K562 (cell line): Measurements from ENCODE around the gene C4A. TPM values are rescaled to one million over a fixed set of nuclear protein-coding genes. Genes with fewer than 3 reads are reported as not detected.
A peak's percentile ranks its signal among the peaks of the same experiment; 100 is the strongest.

ENCODE experiments used
- ATAC-seq: fragments of 200-7000 bp; cut with Tn5 transposase; 3 replicates; pipeline ENCODE4 v1.9.1; 2020; ENCODE audit warnings: moderate library complexity
- BruUV-seq: library from RNA; stranded (reverse); fragments of 400-500 nt; replicated peaks from 2 replicates; lab custom pipeline; 2021; lab: Mats Ljungman, UMichigan
- CTCF ChIA-PET: fragments of 300-600 bp; formaldehyde crosslinking; extraction: SDS; loops from one replicate; lab custom pipeline; 2021; ENCODE audit warnings: low intra/inter-chr PET ratio; lab: Yijun Ruan, JAX
- POLR2A ChIA-PET: fragments of 300-600, 350-650 bp; sonication (Branson Sonifier 250); formaldehyde crosslinking; extraction: SDS; loops from one replicate; lab custom pipeline; 2021; ENCODE audit warnings: antibody characterized with exemption, inconsistent platforms; lab: Yijun Ruan, JAX
- DNase-seq, 4 experiments: peaks; one replicate each; pipeline versions ENCODE4 v3.0.0 to v3.0.0-alpha.2; 2011 to 2018; ENCODE audit warnings: low spot score in 3 of 4, mixed read lengths in 3 of 4; ENCODE audit errors: extremely low read depth in 1 of 4
- FAIRE-seq: peaks from 2 replicates; lab custom pipeline; 2011; peaks lifted over from hg19 to GRCh38; lab: Jason Lieb, UNC
- H2AFZ ChIP-seq: 2 replicates; pipeline ENCODE4 v1.6.0; 2011; ENCODE audit warnings: low read depth, low read length, control low read depth, inconsistent platforms
- H3K27ac ChIP-seq: fragments of 200-600 bp; 3 replicates; pipeline ENCODE4 v1.8.0; 2011; ENCODE audit warnings: low read depth, mild to moderate bottlenecking, control low read depth, inconsistent platforms, low read length, moderate library complexity, mixed read lengths; ENCODE audit errors: extremely low read depth
- H3K27me3 ChIP-seq, 2 experiments: fragments of 300-600 bp in 1 of 2; 2 replicates in 1 of 2; 3 replicates in 1 of 2; pipeline versions ENCODE4 v1.6.0 to v1.8.0; 2011; ENCODE audit warnings: inconsistent platforms in 2 of 2, low read length in 2 of 2, mild to moderate bottlenecking in 1 of 2, mixed read lengths in 1 of 2, moderate library complexity in 1 of 2; ENCODE audit not compliant: control insufficient read depth in 2 of 2, insufficient read depth in 2 of 2
- H3K36me3 ChIP-seq: fragments of 300-600 bp; 3 replicates; pipeline ENCODE4 v1.8.0; 2011; ENCODE audit warnings: mild to moderate bottlenecking, low read length, inconsistent platforms; ENCODE audit not compliant: control insufficient read depth, insufficient read depth
- H3K4me1 ChIP-seq, 2 experiments: fragments of 200-600 bp in 1 of 2; replicated peaks in 1 of 2; 2 replicates in 1 of 2; 3 replicates in 1 of 2; pipeline versions ENCODE4 v1.5.1 to v1.8.0; 2011; ENCODE audit warnings: inconsistent platforms in 2 of 2, low read length in 2 of 2, mild to moderate bottlenecking in 1 of 2, mixed read lengths in 1 of 2, moderate library complexity in 1 of 2; ENCODE audit not compliant: control insufficient read depth in 2 of 2, insufficient read depth in 2 of 2
- H3K4me2 ChIP-seq: 2 replicates; pipeline ENCODE4 v1.6.1; 2011; ENCODE audit warnings: low read length, control low read depth, inconsistent platforms, mixed read lengths; ENCODE audit not compliant: insufficient read depth
- H3K4me3 ChIP-seq: fragments of 200-600 bp; sonication (generic), shearing (Covaris generic); 2 replicates; pipeline ENCODE4 v1.5.1; 2016; ENCODE audit warnings: control low read depth, inconsistent platforms
- H3K79me2 ChIP-seq: fragments of 200-600 bp; 3 replicates; pipeline ENCODE4 v1.8.0; 2011; ENCODE audit warnings: low read length, inconsistent platforms; ENCODE audit not compliant: control insufficient read depth, insufficient read depth
- H3K9ac ChIP-seq, 2 experiments: 2 replicates each; pipeline versions ENCODE4 v1.6.0 to v1.6.1; 2011; ENCODE audit warnings: low read depth in 2 of 2, low read length in 2 of 2, control low read depth in 1 of 2, inconsistent platforms in 1 of 2, mild to moderate bottlenecking in 1 of 2, mixed read lengths in 1 of 2; ENCODE audit not compliant: insufficient read depth in 1 of 2
- H3K9me1 ChIP-seq: one replicate; pipeline ENCODE4 v1.6.0; 2011; ENCODE audit warnings: inconsistent platforms, mild to moderate bottlenecking, low read length, moderate library complexity; ENCODE audit not compliant: control insufficient read depth, insufficient read depth
- H3K9me3 ChIP-seq: replicated peaks from 2 replicates; pipeline ENCODE4 v1.5.1; 2011; ENCODE audit warnings: low read depth, low read length, inconsistent platforms; ENCODE audit not compliant: control insufficient read depth, insufficient read depth
- H4K20me1 ChIP-seq: replicated peaks from 2 replicates; pipeline ENCODE4 v1.6.1; 2011; ENCODE audit warnings: low read length, inconsistent platforms, mixed read lengths; ENCODE audit not compliant: control insufficient read depth, insufficient read depth
- ARID1B ChIP-seq: fragments of 450-650 bp; IDR thresholded peaks from 2 replicates; pipeline ENCODE4 v1.6.1; 2016; ENCODE audit warnings: antibody characterized with exemption, mild to moderate bottlenecking, inconsistent platforms
- C11orf30 ChIP-seq: fragments of 450-650 bp; IDR thresholded peaks from 2 replicates; pipeline ENCODE4 v1.6.1; 2016; ENCODE audit warnings: low read depth, mild to moderate bottlenecking
- GATAD2B ChIP-seq: fragments of 450-650 bp; IDR thresholded peaks from 2 replicates; pipeline ENCODE4 v1.6.1; 2017; ENCODE audit warnings: mild to moderate bottlenecking, borderline replicate concordance
- IFI16 ChIP-seq: fragments of 250-450 bp; sonication (Bioruptor Pico); IDR thresholded peaks from 2 replicates; pipeline ENCODE4 v2.1.2; 2022; ENCODE audit warnings: mild to moderate bottlenecking, inconsistent platforms
- KHSRP ChIP-seq: fragments of 450-650 bp; IDR thresholded peaks from 2 replicates; pipeline ENCODE4 v1.6.1; 2017
- MAZ ChIP-seq, 2 experiments: fragments of 450-650 bp in 1 of 2; sonication (generic) in 1 of 2; formaldehyde crosslinking; IDR thresholded peaks in 1 of 2; conservative IDR thresholded peaks in 1 of 2; 2 replicates each; pipeline versions ENCODE4 v1.4.0 to v1.5.0; 2020; ENCODE audit warnings: mild to moderate bottlenecking in 1 of 2, missing genetic modification reagents in 1 of 2
- MEIS2 ChIP-seq: fragments of 450-650 bp; IDR thresholded peaks from 2 replicates; pipeline ENCODE4 v1.6.1; 2014; ENCODE audit warnings: mild to moderate bottlenecking; ENCODE audit not compliant: partially characterized antibody
- PURB ChIP-seq: sonication (generic); formaldehyde crosslinking; IDR thresholded peaks from 2 replicates; pipeline ENCODE4 v1.9.0; 2021; ENCODE audit warnings: low read depth, mild to moderate bottlenecking, missing genetic modification reagents
- SMAD1 ChIP-seq: fragments of 150-350 bp; IDR thresholded peaks from 2 replicates; pipeline ENCODE4 v1.6.1; 2014; ENCODE audit warnings: low read length, low read depth; ENCODE audit not compliant: partially characterized antibody
- TBL1XR1 ChIP-seq, 2 experiments: IDR thresholded peaks; 2 replicates each; pipeline ENCODE4 v1.6.1; 2012; ENCODE audit warnings: improper control_type of control experiment in 2 of 2, low read length in 2 of 2, mild to moderate bottlenecking in 1 of 2
- TEAD2 ChIP-seq: fragments of 450-650 bp; IDR thresholded peaks from 2 replicates; pipeline ENCODE4 v1.6.1; 2016; ENCODE audit warnings: missing genetic modification characterization, control low read depth, missing compliant biosample characterization
- XRCC4 ChIP-seq: IDR thresholded peaks from one replicate; pipeline ENCODE4 v1.6.1; 2011; ENCODE audit not compliant: insufficient read depth, insufficient read length; ENCODE audit errors: extremely low read depth
- ZNF79 ChIP-seq: fragments of 250-450 bp; sonication (Bioruptor Pico); IDR thresholded peaks from 2 replicates; pipeline ENCODE4 v1.4.0; 2020; ENCODE audit warnings: low read depth, mild to moderate bottlenecking, moderate library complexity
- WGBS: fragments of 100-300 bp; shearing (Covaris generic); methylation state at CpG from one replicate; pipeline ENCODE4 v1.1.6; 2016; ENCODE audit warnings: low coverage, mixed read lengths; ENCODE audit not compliant: insufficient coverage; ENCODE audit errors: missing lambda C conversion rate; 5-methylcytosine and 5-hydroxymethylcytosine counted together
- in situ Hi-C: fragments of 300-500 bp; cut with MboI; formaldehyde crosslinking; loops from 4 replicates; pipeline ENCODE4 v1.15.0; 2018; ENCODE audit warnings: inconsistent platforms, mixed read lengths
- intact Hi-C: fragments of 100-400 bp; cut with micrococcal nuclease; formaldehyde crosslinking; loops from 2 replicates; pipeline ENCODE4 v1.14.2; 2022
- polyA plus RNA-seq, 8 experiments: library from polyadenylated mRNA; depleted of rRNA in 4 of 8; stranded (reverse) in 5 of 8; unstranded in 3 of 8; fragments of >200 nt; fragmentation: Nextera tagmentation in 2 of 8; fragmentation: Illumina TruSeq in 1 of 8; extraction: Ambion mirVana in 2 of 8; extraction: Trizol in 1 of 8; gene quantifications; 2 replicates each; pipeline versions ENCODE4 v1.2.1 to v1.2.3, GENCODE V29; 2011 to 2014; ENCODE audit warnings: inconsistent platforms in 1 of 8, missing spikeins in 1 of 8
- total RNA-seq, 7 experiments: library from RNA; depleted of rRNA in 6 of 7; stranded (reverse); fragments of >200 nt in 6 of 7; fragmentation: Illumina TruSeq in 2 of 7; extraction: Trizol in 2 of 7; gene quantifications; 2 replicates each; pipeline versions ENCODE4 v1.2.1 to v1.2.3, GENCODE V29; 2011 to 2021; ENCODE audit warnings: low replicate concordance in 1 of 7
- TF ChIP-seq, protein P1 (sequence below): fragments of 450-650 bp; IDR thresholded peaks from 2 replicates; pipeline ENCODE4 v1.6.1; 2016; ENCODE audit warnings: borderline replicate concordance
- TF ChIP-seq, protein P2 (sequence below): IDR thresholded peaks from 2 replicates; pipeline ENCODE4 v1.6.1; 2011; ENCODE audit warnings: borderline replicate concordance, low read depth, mild to moderate bottlenecking, moderate library complexity, low read length; ENCODE audit not compliant: insufficient read depth, poor library complexity, severe bottlenecking

Gene C4A
- total and polyA plus RNA-seq, 9 of the 15 experiments (the other 6 are each of a cell fraction or from before 2014, with no cell fraction given) = 0.27 to 7.6 (median 5.0) TPM

DNA sequence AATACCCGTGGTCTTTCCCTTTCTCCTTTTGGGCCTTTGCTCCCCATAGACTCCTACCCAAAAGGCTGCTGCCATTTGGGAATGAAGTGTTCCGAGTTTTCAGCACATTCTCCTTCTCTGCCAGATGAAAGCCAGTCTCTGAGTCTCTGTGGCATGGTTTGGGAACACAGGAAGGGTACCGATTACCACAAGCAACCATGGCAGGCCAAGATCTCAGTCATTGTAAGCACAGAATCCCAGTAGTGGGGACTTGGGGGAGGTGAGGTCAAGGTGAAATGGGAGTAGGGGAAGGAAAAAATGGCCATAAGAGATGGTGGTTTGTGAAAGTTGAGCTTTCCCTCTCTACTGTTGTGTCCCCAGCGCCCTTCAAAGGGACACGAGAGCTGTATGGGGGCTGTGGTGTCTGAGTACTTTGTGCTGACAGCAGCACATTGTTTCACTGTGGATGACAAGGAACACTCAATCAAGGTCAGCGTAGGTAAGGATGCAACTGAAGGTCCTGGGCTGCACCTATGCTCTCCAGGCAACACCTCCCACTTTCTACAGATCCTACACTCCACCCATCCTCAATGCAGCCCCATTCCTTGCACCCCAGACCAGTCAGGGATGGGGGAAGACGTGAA, 31.8 kb upstream of the C4A start (continued):
- TF ChIP-seq, protein P1, sequence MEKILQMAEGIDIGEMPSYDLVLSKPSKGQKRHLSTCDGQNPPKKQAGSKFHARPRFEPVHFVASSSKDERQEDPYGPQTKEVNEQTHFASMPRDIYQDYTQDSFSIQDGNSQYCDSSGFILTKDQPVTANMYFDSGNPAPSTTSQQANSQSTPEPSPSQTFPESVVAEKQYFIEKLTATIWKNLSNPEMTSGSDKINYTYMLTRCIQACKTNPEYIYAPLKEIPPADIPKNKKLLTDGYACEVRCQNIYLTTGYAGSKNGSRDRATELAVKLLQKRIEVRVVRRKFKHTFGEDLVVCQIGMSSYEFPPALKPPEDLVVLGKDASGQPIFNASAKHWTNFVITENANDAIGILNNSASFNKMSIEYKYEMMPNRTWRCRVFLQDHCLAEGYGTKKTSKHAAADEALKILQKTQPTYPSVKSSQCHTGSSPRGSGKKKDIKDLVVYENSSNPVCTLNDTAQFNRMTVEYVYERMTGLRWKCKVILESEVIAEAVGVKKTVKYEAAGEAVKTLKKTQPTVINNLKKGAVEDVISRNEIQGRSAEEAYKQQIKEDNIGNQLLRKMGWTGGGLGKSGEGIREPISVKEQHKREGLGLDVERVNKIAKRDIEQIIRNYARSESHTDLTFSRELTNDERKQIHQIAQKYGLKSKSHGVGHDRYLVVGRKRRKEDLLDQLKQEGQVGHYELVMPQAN = no peak
- no peak for TF ChIP-seq ARID1B

GRCh38 chr6:31952140-31952805, 29.6 kb upstream of the C4A start:
- FAIRE-seq (peak; percentile 80), ATAC-seq (peak; percentile 86), DNase-seq (peak; percentile 71 to 78 (median 73))
- H3K9me3 ChIP-seq = no peaks in the 10 kb centered on the region
- no peaks in the 10 kb centered on the region for H4K20me1 ChIP-seq
- 0 out of 3 replicates have a peak overlapping the region, but pooled peaks have one; percentile 4 for H3K27ac ChIP-seq
- no TSS peak for BruUV-seq
- ChIA-PET CTCF (interaction anchor here (0.6 to 1.8 kb wide), 3 partner anchors 84 to 406 kb away, joined by 3 to 8 read pairs (median 3); partner anchors contain the start of gene LY6G5C), POLR2A (interaction anchor here (0.5 to 2.4 kb wide), 21 partner anchors 10 to 274 kb away, joined by 3 to 10 read pairs (median 4); partner anchors contain the start of genes DXO, EHMT2, HSPA1B and NEU1)
- H3K4me1 ChIP-seq = peaks cover 17 to 24% of the 10 kb centered on the region in 2 experiments
- no peaks in the 10 kb centered on the region; a peak in 1 of 5 replicates for H3K27me3 ChIP-seq
- H2AFZ ChIP-seq = no peak overlapping the region
- H3K79me2 ChIP-seq = peaks cover 8% of the 10 kb centered on the region
- H3K36me3 ChIP-seq = peaks cover 59% of the 10 kb centered on the region
- 46% methylated on average over 5 of the region's 5 CpGs for WGBS
- intact Hi-C loops = no loop called here
- no peak overlapping the region for H3K4me3 ChIP-seq
- peaks cover 7% of the 10 kb centered on the region for H3K9me1 ChIP-seq
- in situ Hi-C loops = loop anchor here (10.0 kb wide), 1 partner anchor 93 kb away; no protein-coding TSS in a partner anchor
- H3K9ac ChIP-seq = no peak overlapping the region
- H3K4me2 ChIP-seq = no peak overlapping the region
- TF ChIP-seq KHSRP = no peak
- TF ChIP-seq SMAD1 = no peak
- TF ChIP-seq IFI16 = no peak
- no peak for TF ChIP-seq XRCC4
- no peak for TF ChIP-seq C11orf30
- TF ChIP-seq ZNF79 (CRISPR knock-in tag) = no peak
- no peak for TF ChIP-seq TBL1XR1 (IDR thresholded peaks at IDR 0.05; ENCODE audit: low read length in 2 of 2)
- peak in 1 of 2 experiments; percentile 59; a peak in 2 of 4 replicates for TF ChIP-seq MAZ (CRISPR knock-in tag; conservative IDR thresholded peaks at IDR 0.05 in 1 of 2, IDR thresholded peaks at IDR 0.05 in 1 of 2)
- TF ChIP-seq, protein P2, sequence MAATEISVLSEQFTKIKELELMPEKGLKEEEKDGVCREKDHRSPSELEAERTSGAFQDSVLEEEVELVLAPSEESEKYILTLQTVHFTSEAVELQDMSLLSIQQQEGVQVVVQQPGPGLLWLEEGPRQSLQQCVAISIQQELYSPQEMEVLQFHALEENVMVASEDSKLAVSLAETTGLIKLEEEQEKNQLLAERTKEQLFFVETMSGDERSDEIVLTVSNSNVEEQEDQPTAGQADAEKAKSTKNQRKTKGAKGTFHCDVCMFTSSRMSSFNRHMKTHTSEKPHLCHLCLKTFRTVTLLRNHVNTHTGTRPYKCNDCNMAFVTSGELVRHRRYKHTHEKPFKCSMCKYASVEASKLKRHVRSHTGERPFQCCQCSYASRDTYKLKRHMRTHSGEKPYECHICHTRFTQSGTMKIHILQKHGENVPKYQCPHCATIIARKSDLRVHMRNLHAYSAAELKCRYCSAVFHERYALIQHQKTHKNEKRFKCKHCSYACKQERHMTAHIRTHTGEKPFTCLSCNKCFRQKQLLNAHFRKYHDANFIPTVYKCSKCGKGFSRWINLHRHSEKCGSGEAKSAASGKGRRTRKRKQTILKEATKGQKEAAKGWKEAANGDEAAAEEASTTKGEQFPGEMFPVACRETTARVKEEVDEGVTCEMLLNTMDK = peak; percentile 64
- no peak for TF ChIP-seq GATAD2B
- peak; percentile 77 for TF ChIP-seq MEIS2
- TF ChIP-seq TEAD2 = no peak
- no peak for TF ChIP-seq PURB (CRISPR knock-in tag)
